Gastroesophageal sphincter (tissue), 3 donors: ENCODE results near the gene HIGD2A.

ENCODE experiments used
- EP300 ChIP-seq: sonication (generic); formaldehyde crosslinking; IDR thresholded peaks from one replicate; pipeline ENCODE4 v1.6.1; 2017; ENCODE audit warnings: antibody characterized with exemption, mild to moderate bottlenecking
- POLR2A ChIP-seq, 2 donors: fragments of 450-650 bp; IDR thresholded peaks; one replicate each; pipeline ENCODE4 v1.6.1; 2017; ENCODE audit warnings: antibody characterized with exemption in 2 of 2, mild to moderate bottlenecking in 2 of 2, moderate library complexity in 1 of 2
- POLR2AphosphoS5 ChIP-seq: sonication (generic); formaldehyde crosslinking; IDR thresholded peaks from one replicate; pipeline ENCODE4 v1.6.1; 2017; ENCODE audit warnings: antibody characterized with exemption
- TF ChIP-seq, protein P1 (sequence below), 4 experiments: fragments of 200-600 bp in 2 of 4; fragments of 450-650 bp in 2 of 4; sonication (generic) in 1 of 4; IDR thresholded peaks; one replicate each; pipeline ENCODE4 v1.5.1; 2017 to 2019; ENCODE audit warnings: antibody characterized with exemption in 4 of 4, mild to moderate bottlenecking in 2 of 4, moderate library complexity in 2 of 4

DNA sequence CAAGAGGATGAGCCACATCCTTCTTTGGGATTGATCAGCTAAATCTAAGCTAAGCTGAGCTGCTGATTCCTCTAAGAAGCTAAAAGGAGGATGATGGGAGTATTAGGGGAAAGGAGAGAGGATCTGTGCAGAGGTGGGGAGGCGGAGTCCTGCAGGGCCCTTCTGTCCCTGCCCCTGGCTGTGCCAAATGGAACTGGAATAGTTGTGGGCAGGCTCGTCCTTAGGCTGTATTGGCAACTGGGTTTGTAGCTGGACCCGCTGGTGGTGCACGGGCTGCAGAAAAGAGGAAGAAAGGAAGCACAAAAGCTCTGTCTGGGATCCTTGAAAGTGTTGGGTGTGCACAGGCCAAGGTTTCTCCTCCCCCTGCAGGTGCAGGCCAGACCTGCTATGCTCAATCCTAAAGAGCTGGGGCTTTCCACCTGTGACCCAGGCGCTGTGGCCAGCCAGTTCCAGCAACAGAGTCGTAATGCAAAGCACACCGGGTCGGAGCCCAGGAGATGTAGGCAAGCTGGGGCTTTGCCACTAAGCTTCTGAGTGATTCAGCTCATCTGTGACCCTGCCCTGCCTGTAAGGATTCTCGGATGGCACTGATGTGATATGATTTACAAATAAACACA lies 18.0 kb downstream of the HIGD2A start:
- TF ChIP-seq, protein P1, sequence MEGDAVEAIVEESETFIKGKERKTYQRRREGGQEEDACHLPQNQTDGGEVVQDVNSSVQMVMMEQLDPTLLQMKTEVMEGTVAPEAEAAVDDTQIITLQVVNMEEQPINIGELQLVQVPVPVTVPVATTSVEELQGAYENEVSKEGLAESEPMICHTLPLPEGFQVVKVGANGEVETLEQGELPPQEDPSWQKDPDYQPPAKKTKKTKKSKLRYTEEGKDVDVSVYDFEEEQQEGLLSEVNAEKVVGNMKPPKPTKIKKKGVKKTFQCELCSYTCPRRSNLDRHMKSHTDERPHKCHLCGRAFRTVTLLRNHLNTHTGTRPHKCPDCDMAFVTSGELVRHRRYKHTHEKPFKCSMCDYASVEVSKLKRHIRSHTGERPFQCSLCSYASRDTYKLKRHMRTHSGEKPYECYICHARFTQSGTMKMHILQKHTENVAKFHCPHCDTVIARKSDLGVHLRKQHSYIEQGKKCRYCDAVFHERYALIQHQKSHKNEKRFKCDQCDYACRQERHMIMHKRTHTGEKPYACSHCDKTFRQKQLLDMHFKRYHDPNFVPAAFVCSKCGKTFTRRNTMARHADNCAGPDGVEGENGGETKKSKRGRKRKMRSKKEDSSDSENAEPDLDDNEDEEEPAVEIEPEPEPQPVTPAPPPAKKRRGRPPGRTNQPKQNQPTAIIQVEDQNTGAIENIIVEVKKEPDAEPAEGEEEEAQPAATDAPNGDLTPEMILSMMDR (IDR thresholded peaks at IDR 0.05), result no peak
- TF ChIP-seq POLR2A (IDR thresholded peaks at IDR 0.05) (no peak), EP300 (no peak), POLR2AphosphoS5 (no peak)
